ENCODE results near the gene BRD9.

BRD9 gene

GRCh38 chr5:891117-891836 lies 1.3 kb downstream of the BRD9 start:
- no peak for DNase-seq (ENCODE audit: extremely low read depth, insufficient read length)
- peaks cover 27% of the 10 kb centered on the region for H3K36me3 ChIP-seq (ENCODE audit: control insufficient read depth, insufficient read depth, low read length)

DNA sequence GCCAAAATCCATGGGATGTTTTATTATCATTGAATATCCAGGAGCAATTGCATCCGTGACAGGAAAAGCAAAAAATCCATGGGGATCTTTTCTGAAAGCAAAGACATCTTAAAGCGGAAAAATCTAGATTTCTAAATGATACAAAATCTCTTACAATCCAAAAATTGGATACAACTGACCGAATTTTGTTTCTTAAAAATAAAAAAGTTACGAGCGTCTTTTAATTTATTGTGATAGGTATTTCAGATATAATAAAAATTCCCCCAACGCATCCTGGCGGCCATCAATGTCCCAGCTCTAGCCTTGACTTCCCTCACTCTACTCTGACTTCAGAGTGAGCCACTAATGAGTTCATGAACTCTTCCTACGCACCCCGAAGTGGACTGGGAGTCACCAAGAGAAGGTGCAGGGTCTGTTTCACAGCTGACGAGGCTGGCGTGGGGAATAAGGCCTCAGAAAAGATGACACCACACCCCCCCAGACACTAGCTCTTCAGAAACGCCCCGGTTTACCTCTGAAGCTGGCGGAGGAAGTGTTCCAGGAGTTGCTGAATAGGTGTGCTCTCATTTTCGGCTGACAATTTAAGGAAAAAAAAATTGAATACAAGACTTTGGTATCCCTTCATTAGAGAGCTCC lies 3.4 kb downstream of the BRD9 start:
- H3K4me3 ChIP-seq (replicated peaks; ENCODE audit: low read depth, low read length): no peak overlapping the region
- DNase-seq (ENCODE audit: extremely low read depth, insufficient read length): no peak
- TF ChIP-seq, protein P1, sequence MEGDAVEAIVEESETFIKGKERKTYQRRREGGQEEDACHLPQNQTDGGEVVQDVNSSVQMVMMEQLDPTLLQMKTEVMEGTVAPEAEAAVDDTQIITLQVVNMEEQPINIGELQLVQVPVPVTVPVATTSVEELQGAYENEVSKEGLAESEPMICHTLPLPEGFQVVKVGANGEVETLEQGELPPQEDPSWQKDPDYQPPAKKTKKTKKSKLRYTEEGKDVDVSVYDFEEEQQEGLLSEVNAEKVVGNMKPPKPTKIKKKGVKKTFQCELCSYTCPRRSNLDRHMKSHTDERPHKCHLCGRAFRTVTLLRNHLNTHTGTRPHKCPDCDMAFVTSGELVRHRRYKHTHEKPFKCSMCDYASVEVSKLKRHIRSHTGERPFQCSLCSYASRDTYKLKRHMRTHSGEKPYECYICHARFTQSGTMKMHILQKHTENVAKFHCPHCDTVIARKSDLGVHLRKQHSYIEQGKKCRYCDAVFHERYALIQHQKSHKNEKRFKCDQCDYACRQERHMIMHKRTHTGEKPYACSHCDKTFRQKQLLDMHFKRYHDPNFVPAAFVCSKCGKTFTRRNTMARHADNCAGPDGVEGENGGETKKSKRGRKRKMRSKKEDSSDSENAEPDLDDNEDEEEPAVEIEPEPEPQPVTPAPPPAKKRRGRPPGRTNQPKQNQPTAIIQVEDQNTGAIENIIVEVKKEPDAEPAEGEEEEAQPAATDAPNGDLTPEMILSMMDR (IDR thresholded peaks at IDR 0.05; ENCODE audit: insufficient read depth, low read length, poor library complexity, severe bottlenecking): no peak
- H3K36me3 ChIP-seq (ENCODE audit: control insufficient read depth, insufficient read depth, low read length): peaks cover 41% of the 10 kb centered on the region
- no peaks in the 10 kb centered on the region for H3K27me3 ChIP-seq (replicated peaks; ENCODE audit: control insufficient read depth, insufficient read depth, low read length)

More at GRCh38 chr5:891117-891836, 1.3 kb downstream of the BRD9 start:
- Histone ChIP-seq H3K27me3 (replicated peaks; ENCODE audit: control insufficient read depth, insufficient read depth, low read length) (no peaks in the 10 kb centered on the region), H3K4me3 (replicated peaks; ENCODE audit: low read depth, low read length) (peak overlapping the region; percentile 99)
- TF ChIP-seq, protein P1 (IDR thresholded peaks at IDR 0.05; ENCODE audit: insufficient read depth, low read length, poor library complexity, severe bottlenecking): no peak

GRCh38 chr5:888638-889035 lies 4.0 kb downstream of the BRD9 start:
- TF ChIP-seq, protein P1 (IDR thresholded peaks at IDR 0.05; ENCODE audit: insufficient read depth, low read length, poor library complexity, severe bottlenecking): no peak
- no peak for DNase-seq (ENCODE audit: extremely low read depth, insufficient read length)
- Histone ChIP-seq H3K4me3 (replicated peaks; ENCODE audit: low read depth, low read length) (no peak overlapping the region), H3K27me3 (replicated peaks; ENCODE audit: control insufficient read depth, insufficient read depth, low read length) (no peaks in the 10 kb centered on the region), H3K36me3 (ENCODE audit: control insufficient read depth, insufficient read depth, low read length) (peaks cover 45% of the 10 kb centered on the region)

DNA sequence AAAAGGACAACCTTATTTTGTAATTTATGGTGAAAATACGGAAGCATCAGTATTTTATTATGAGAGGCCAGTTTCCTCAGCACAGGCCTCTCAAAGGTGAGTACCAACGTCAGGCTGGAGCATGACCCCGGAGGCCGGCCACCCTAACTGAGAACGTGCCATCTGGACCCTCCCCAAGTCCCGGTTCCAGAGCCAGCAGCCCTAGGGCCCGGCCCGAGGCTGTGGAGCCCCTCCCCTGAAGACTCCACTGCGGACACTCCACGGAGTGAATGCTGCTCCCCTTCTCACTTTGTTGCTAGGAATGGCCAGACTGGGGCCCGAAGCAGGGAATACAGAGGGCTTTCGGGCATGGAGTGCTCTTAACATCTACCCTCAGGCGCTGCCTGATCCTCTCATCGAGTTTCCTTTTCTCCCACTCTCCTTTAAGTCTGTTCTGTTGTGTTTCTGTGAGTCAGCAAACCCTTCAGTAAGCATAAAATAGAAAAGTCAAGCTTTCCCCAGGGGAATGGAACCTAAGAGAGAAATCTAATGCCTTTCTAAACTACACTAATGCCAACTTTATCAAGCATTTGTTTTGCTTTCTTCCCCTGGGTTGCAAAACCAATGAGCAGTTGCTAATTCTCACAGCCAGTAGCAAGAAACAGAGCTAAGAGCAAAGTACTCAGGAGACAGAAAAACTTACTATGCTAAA lies 4.5 kb downstream of the BRD9 start:
- TF ChIP-seq, protein P1 (IDR thresholded peaks at IDR 0.05; ENCODE audit: insufficient read depth, low read length, poor library complexity, severe bottlenecking): no peak
- DNase-seq (ENCODE audit: extremely low read depth, insufficient read length): no peak
- no peaks in the 10 kb centered on the region for H3K27me3 ChIP-seq (replicated peaks; ENCODE audit: control insufficient read depth, insufficient read depth, low read length)
- H3K4me3 ChIP-seq (replicated peaks; ENCODE audit: low read depth, low read length): no peak overlapping the region
- peaks cover 50% of the 10 kb centered on the region for H3K36me3 ChIP-seq (ENCODE audit: control insufficient read depth, insufficient read depth, low read length)

- peaks cover 60% of the 10 kb centered on the region for H3K36me3 ChIP-seq (ENCODE audit: control insufficient read depth, insufficient read depth, low read length)
- H3K27me3 ChIP-seq (replicated peaks; ENCODE audit: control insufficient read depth, insufficient read depth, low read length): no peaks in the 10 kb centered on the region
- H3K4me3 ChIP-seq (replicated peaks; ENCODE audit: low read depth, low read length): no peak overlapping the region
- TF ChIP-seq, protein P1 (IDR thresholded peaks at IDR 0.05; ENCODE audit: insufficient read depth, low read length, poor library complexity, severe bottlenecking): no peak
- DNase-seq (ENCODE audit: extremely low read depth, insufficient read length): no peak
Measured at GRCh38 chr5:886716-887325, 5.8 kb downstream of the BRD9 start.

All from GM06990 (cell line).